ENCODE results near the gene ZBTB2.

DNA sequence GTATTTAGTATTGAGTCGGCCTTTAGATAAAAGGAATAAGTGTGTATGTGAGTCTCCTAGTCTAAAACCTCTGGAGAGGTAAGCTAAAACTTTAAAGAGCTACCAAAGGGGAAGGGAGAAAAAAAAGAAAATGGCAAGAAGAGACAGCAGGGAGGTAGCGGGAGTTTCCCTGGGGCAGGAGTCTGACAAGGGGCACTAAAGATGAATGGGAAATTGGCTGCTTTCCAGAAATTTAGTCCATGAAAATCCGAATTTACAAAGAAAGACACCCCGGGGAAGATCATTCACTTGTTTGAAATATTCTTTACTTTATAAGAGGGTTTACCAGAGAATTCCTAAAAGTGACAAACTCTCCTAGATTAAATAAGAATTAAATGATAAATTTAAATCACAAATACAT, 41.3 kb upstream of the ZBTB2 start:
- TF ChIP-seq, protein P1, sequence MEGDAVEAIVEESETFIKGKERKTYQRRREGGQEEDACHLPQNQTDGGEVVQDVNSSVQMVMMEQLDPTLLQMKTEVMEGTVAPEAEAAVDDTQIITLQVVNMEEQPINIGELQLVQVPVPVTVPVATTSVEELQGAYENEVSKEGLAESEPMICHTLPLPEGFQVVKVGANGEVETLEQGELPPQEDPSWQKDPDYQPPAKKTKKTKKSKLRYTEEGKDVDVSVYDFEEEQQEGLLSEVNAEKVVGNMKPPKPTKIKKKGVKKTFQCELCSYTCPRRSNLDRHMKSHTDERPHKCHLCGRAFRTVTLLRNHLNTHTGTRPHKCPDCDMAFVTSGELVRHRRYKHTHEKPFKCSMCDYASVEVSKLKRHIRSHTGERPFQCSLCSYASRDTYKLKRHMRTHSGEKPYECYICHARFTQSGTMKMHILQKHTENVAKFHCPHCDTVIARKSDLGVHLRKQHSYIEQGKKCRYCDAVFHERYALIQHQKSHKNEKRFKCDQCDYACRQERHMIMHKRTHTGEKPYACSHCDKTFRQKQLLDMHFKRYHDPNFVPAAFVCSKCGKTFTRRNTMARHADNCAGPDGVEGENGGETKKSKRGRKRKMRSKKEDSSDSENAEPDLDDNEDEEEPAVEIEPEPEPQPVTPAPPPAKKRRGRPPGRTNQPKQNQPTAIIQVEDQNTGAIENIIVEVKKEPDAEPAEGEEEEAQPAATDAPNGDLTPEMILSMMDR (IDR thresholded peaks at IDR 0.05), result no peak
- TF ChIP-seq POLR2A (IDR thresholded peaks at IDR 0.05), result no peak
